ENCODE results near the gene STIM1.

The STIM1 gene

GRCh38 chr11:4066910-4067309, 211.4 kb downstream of the STIM1 start:
- TF ChIP-seq CTCF (IDR thresholded peaks at IDR 0.05; ENCODE audit: control extremely low read depth, extremely low read depth, low read depth, missing control alignments) = no peak
- POLR2A ChIA-PET = no interaction called here
- CTCF ChIA-PET = interaction anchor here (1.6 to 34.0 kb wide), 3 partner anchors 15 to 258 kb away, joined by 3 to 1411 read pairs (median 7); partner anchors contain the start of genes PGAP2, RHOG and STIM1
- DNase-seq (ENCODE audit: extremely low spot score) = no peak

GRCh38 chr11:4068962-4069361, 213.5 kb downstream of the STIM1 start:
- no peak for DNase-seq (ENCODE audit: extremely low spot score)

GRCh38 chr11:4071325-4071724, 215.9 kb downstream of the STIM1 start:
- no peak for DNase-seq (ENCODE audit: extremely low spot score)
- TF ChIP-seq CTCF (IDR thresholded peaks at IDR 0.05; ENCODE audit: control extremely low read depth, extremely low read depth, low read depth, missing control alignments) = no peak
- ChIA-PET POLR2A (no interaction called here), CTCF (interaction anchor here (1.0 to 34.0 kb wide), 15 partner anchors 14 to 305 kb away, joined by 3 to 1411 read pairs (median 13); partner anchors contain the start of genes RHOG and STIM1)

More at GRCh38 chr11:4068962-4069361, 213.5 kb downstream of the STIM1 start:
- no peak for TF ChIP-seq CTCF (IDR thresholded peaks at IDR 0.05; ENCODE audit: control extremely low read depth, extremely low read depth, low read depth, missing control alignments)
- POLR2A ChIA-PET = no interaction called here
- CTCF ChIA-PET = interaction anchor here (1.4 to 34.0 kb wide), 3 partner anchors 17 to 262 kb away, joined by 3 to 1411 read pairs (median 5); partner anchors contain the start of genes RHOG and STIM1

GRCh38 chr11:4071914-4072313, 216.4 kb downstream of the STIM1 start:
- ChIA-PET CTCF (interaction anchor here (0.8 to 34.0 kb wide), 37 partner anchors 7 to 347 kb away, joined by 3 to 1411 read pairs (median 7); partner anchors contain the start of genes RHOG, RRM1 and STIM1), POLR2A (interaction anchor here (1.3 to 1.4 kb wide), 2 partner anchors 217 to 230 kb away, joined by 4 read pairs; no protein-coding TSS in a partner anchor)
- DNase-seq (ENCODE audit: extremely low spot score) = no peak
- no peak for TF ChIP-seq CTCF (IDR thresholded peaks at IDR 0.05; ENCODE audit: control extremely low read depth, extremely low read depth, low read depth, missing control alignments)

GRCh38 chr11:4072668-4073285, 217.3 kb downstream of the STIM1 start:
- TF ChIP-seq CTCF (IDR thresholded peaks at IDR 0.05; ENCODE audit: control extremely low read depth, extremely low read depth, low read depth, missing control alignments) = peak; percentile 75
- ChIA-PET CTCF (interaction anchor here (0.7 to 34.0 kb wide), 55 partner anchors 8 to 348 kb away, joined by 3 to 1411 read pairs (median 5); partner anchors contain the start of genes RHOG, RRM1 and STIM1), POLR2A (interaction anchor here (1.3 to 1.4 kb wide), 2 partner anchors 218 to 231 kb away, joined by 4 read pairs; no protein-coding TSS in a partner anchor)

GRCh38 chr11:4074266-4074665, 218.8 kb downstream of the STIM1 start:
- no peak for DNase-seq (ENCODE audit: extremely low spot score)
- ChIA-PET CTCF (interaction anchor here (1.1 to 34.0 kb wide), 16 partner anchors 10 to 256 kb away, joined by 4 to 1411 read pairs (median 14); partner anchors contain the start of genes RHOG, RRM1 and STIM1), POLR2A (no interaction called here)
- no peak for TF ChIP-seq CTCF (IDR thresholded peaks at IDR 0.05; ENCODE audit: control extremely low read depth, extremely low read depth, low read depth, missing control alignments)

More at GRCh38 chr11:4072668-4073285, 217.3 kb downstream of the STIM1 start:
- DNase-seq (ENCODE audit: extremely low spot score) = peak; percentile 62

Measured in GM10248 (cell line).